Psoas muscle (tissue), 8 donors: Measurements from ENCODE around the gene RHBDF2. TPM values are rescaled to one million over a fixed set of nuclear protein-coding genes. Genes with fewer than 3 reads are reported as not detected.
"Not testable (repeated sequence)": the region's sequence is repeated elsewhere in the genome, so short reads cannot be mapped to it uniquely, and the experiment has no call there.

Experiments used
- ATAC-seq, 4 donors: fragments of 200-7000 bp; cut with Tn5 transposase; one replicate each; pipeline ENCODE4 v1.9.1; 2020; ENCODE audit warnings: moderate library complexity in 3 of 4, mild to moderate bottlenecking in 2 of 4
- DNase-seq, 2 donors: peaks; one replicate each; pipeline ENCODE4 v3.0.0-alpha.2; 2020
- H3K27ac ChIP-seq: fragments of 200-600 bp; one replicate; pipeline ENCODE4 v1.8.0; 2022
- H3K27me3 ChIP-seq, 3 donors: fragments of 200-600 bp in 1 of 3; one replicate each; pipeline versions ENCODE4 v1.6.1 to v1.8.0; 2013 to 2022; ENCODE audit warnings: low read length in 2 of 3, mild to moderate bottlenecking in 2 of 3, moderate library complexity in 1 of 3; ENCODE audit not compliant: insufficient read depth in 3 of 3
- H3K36me3 ChIP-seq, 2 donors: fragments of 200-600 bp in 1 of 2; one replicate each; pipeline versions ENCODE4 v1.6.1 to v1.8.0; 2013 to 2022; ENCODE audit warnings: low read depth in 1 of 2, mild to moderate bottlenecking in 1 of 2, moderate library complexity in 1 of 2; ENCODE audit not compliant: insufficient read depth in 1 of 2
- H3K4me1 ChIP-seq: fragments of 200-600 bp; one replicate; pipeline ENCODE4 v1.8.0; 2022
- H3K4me3 ChIP-seq: fragments of 200-600 bp; one replicate; pipeline ENCODE4 v1.8.0; 2022; ENCODE audit warnings: mild to moderate bottlenecking
- H3K9me3 ChIP-seq: fragments of 200-600 bp; one replicate; pipeline ENCODE4 v1.8.0; 2022
- CTCF ChIP-seq: fragments of 200-600 bp; IDR thresholded peaks from one replicate; pipeline ENCODE4 v1.8.0; 2022; ENCODE audit warnings: antibody characterized with exemption
- WGBS, 3 donors: extraction: QIAGEN DNeasy Blood & Tissue Kit; methylation state at CpG; one replicate each; pipeline versions ENCODE4 v1.1.6 to v1.1.7; 2013; 5-methylcytosine and 5-hydroxymethylcytosine counted together
- intact Hi-C, 2 donors: fragments of 100-400 bp; cut with DNase I; formaldehyde crosslinking; loops; one replicate each; pipeline versions ENCODE4 v1.11.0 to v1.14.2; 2022
- polyA plus RNA-seq, 3 donors: library from polyadenylated mRNA; stranded (reverse); fragments of 200-250 nt; gene quantifications; one replicate each; pipeline ENCODE4 v1.2.3, GENCODE V29; 2013
- total RNA-seq, 4 donors: library from RNA; stranded (reverse); fragmentation: NEBNext Ultra II Directional in 2 of 4; extraction: Animal tissue kit (Norgen Biotek cat#: 25700) in 2 of 4; gene quantifications; one replicate each; pipeline versions ENCODE4 v1.2.1 to v1.2.4, GENCODE V29; 2021 to 2023
- donor health status: healthy with polysubstance abuse.
- donor health status: DM: no; HTN: no; CAD: no; lungs with moderate emphysema.
- donor health status: Bipolar disorder and iron deficiency.
- donor health status: healthy.
- donor health status: DM: yes; HTN: yes; CAD: no.
- donor health status: DM: no; HTN: no; CAD: no.
- donor health status: DM: no; HTN: no; CAD: no.
- donor health status: DM: yes; HTN: yes; CAD: no.

The RHBDF2 gene
- total and polyA plus RNA-seq, 7 donors: 6.6 to 23.1 (median 13.3) TPM

- H3K27me3 ChIP-seq: no peaks in the 10 kb centered on the region
- H3K27ac ChIP-seq: no peak overlapping the region
- TF ChIP-seq CTCF: no peak
- no peaks in the 10 kb centered on the region for H3K9me3 ChIP-seq
- intact Hi-C loops: no loop called here
- H3K4me3 ChIP-seq: no peak overlapping the region
- DNase-seq (no peak), ATAC-seq (no peak)
- peaks cover 11% of the 10 kb centered on the region for H3K4me1 ChIP-seq
- no peaks in the 10 kb centered on the region for H3K36me3 ChIP-seq
- 82 to 87% (median 85%) methylated on average over 22 of the region's 22 CpGs for WGBS, 3 donors
Measured at GRCh38 chr17:76512366-76513305, 11.4 kb upstream of the RHBDF2 start.

- Histone ChIP-seq H3K27ac (no peak overlapping the region), H3K27me3 (no peaks in the 10 kb centered on the region), H3K4me1 (peaks cover 11% of the 10 kb centered on the region), H3K9me3 (no peaks in the 10 kb centered on the region), H3K36me3 (no peaks in the 10 kb centered on the region), H3K4me3 (no peak overlapping the region)
- 88 to 92% (median 91%) methylated on average over 13 of the region's 13 CpGs for WGBS, 3 donors
- ATAC-seq (no peak), DNase-seq (no peak)
- intact Hi-C loops: no loop called here
- TF ChIP-seq CTCF: no peak
Measured at GRCh38 chr17:76511668-76512365, 10.6 kb upstream of the RHBDF2 start.

- no peak for TF ChIP-seq CTCF
- no peaks in the 10 kb centered on the region for H3K27me3 ChIP-seq
- no peaks in the 10 kb centered on the region for H3K9me3 ChIP-seq
- no peak overlapping the region for H3K4me3 ChIP-seq
- ATAC-seq (no peak), DNase-seq (no peak)
- no peaks in the 10 kb centered on the region for H3K36me3 ChIP-seq
- intact Hi-C loops: no loop called here
- H3K27ac ChIP-seq: no peak overlapping the region
- WGBS, 3 donors: 10 to 25% (median 11%) methylated on average over 9 of the region's 9 CpGs
- peaks cover 13% of the 10 kb centered on the region for H3K4me1 ChIP-seq
Measured at GRCh38 chr17:76510831-76511244, 9.6 kb upstream of the RHBDF2 start.

GRCh38 chr17:76508472-76509063, 7.3 kb upstream of the RHBDF2 start:
- not testable (repeated sequence) for H3K27ac ChIP-seq, H3K9me3 ChIP-seq, H3K27me3 ChIP-seq, H3K4me3 ChIP-seq, ATAC-seq, H3K36me3 ChIP-seq, DNase-seq, H3K4me1 ChIP-seq
- WGBS, 3 donors: 57 to 66% (median 66%) methylated on average over 14 of the region's 14 CpGs
- intact Hi-C loops: loop anchor here (5.0 to 10.0 kb wide), 3 partner anchors 101 to 206 kb away; partner anchors contain the start of gene QRICH2 (in 1 of the 2)
